NB4 (cell line): ENCODE results near the gene NDUFA13.

Experiments
- POLR2A ChIP-seq: IDR thresholded peaks from 2 replicates; pipeline ENCODE4 v1.6.1; 2011; ENCODE audit warnings: mild to moderate bottlenecking; ENCODE audit not compliant: insufficient read length; ENCODE audit errors: extremely low read depth
- TF ChIP-seq, protein P1 (sequence below): IDR thresholded peaks from 2 replicates; pipeline ENCODE4 v1.6.1; 2011; ENCODE audit warnings: low read depth, low read length
- TF ChIP-seq, protein P2 (sequence below): IDR thresholded peaks from one replicate; pipeline ENCODE4 v1.5.1; 2012; ENCODE audit warnings: low read depth, low read length

DNA sequence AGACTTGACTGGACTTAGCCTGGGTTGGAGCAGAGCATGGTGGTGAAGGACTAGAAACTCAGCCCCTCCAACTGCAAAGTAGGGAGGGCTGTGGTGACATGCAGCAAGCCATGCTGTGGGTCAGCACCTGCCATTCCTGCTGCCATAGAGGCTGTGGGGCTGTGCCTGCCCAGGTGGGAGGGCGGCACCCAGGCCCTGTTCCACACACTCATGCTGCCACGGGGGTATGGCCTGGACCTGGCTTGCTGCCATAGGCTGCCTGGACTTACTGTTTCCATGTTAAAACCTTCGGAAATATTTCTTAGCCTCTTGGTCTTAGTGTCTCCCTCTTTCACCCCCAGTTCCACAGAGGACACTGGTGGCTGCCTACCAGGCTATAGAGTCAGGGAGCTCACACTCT lies 51.4 kb downstream of the NDUFA13 start:
- TF ChIP-seq, protein P1, sequence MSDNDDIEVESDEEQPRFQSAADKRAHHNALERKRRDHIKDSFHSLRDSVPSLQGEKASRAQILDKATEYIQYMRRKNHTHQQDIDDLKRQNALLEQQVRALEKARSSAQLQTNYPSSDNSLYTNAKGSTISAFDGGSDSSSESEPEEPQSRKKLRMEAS, result no peak
- TF ChIP-seq, protein P2, sequence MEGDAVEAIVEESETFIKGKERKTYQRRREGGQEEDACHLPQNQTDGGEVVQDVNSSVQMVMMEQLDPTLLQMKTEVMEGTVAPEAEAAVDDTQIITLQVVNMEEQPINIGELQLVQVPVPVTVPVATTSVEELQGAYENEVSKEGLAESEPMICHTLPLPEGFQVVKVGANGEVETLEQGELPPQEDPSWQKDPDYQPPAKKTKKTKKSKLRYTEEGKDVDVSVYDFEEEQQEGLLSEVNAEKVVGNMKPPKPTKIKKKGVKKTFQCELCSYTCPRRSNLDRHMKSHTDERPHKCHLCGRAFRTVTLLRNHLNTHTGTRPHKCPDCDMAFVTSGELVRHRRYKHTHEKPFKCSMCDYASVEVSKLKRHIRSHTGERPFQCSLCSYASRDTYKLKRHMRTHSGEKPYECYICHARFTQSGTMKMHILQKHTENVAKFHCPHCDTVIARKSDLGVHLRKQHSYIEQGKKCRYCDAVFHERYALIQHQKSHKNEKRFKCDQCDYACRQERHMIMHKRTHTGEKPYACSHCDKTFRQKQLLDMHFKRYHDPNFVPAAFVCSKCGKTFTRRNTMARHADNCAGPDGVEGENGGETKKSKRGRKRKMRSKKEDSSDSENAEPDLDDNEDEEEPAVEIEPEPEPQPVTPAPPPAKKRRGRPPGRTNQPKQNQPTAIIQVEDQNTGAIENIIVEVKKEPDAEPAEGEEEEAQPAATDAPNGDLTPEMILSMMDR, result no peak
- TF ChIP-seq POLR2A, result no peak
